Naive thymus-derived CD4-positive, alpha-beta T cell (primary cell): ENCODE measurements around the gene DNAJB13. TPM values are rescaled to one million over a fixed set of nuclear protein-coding genes. Genes with fewer than 3 reads are reported as not detected.
"Not testable (repeated sequence)": the region's sequence is repeated elsewhere in the genome, so short reads cannot be mapped to it uniquely, and the experiment has no call there.

ENCODE experiments used
- ATAC-seq: fragments of 150-1000 bp; cut with Tn5 transposase; 2 replicates; pipeline ENCODE4 v1.10.0; 2021; ENCODE audit warnings: mild to moderate bottlenecking, moderate library complexity
- CTCF ChIA-PET: fragments of 350-600 bp; sonication (Branson Sonifier 250); formaldehyde crosslinking; loops from one replicate; lab custom pipeline; 2021; ENCODE audit warnings: antibody characterized with exemption; lab: Charles Lee
- POLR2A ChIA-PET: fragments of 350-600 bp; sonication (Branson Sonifier 250); formaldehyde crosslinking; loops from one replicate; lab custom pipeline; 2021; ENCODE audit warnings: antibody characterized with exemption, inconsistent platforms; lab: Charles Lee
- DNase-seq, 9 donors: peaks; one replicate each; pipeline versions ENCODE4 v3.0.0 to v3.0.0-alpha.2; 2020 to 2022; ENCODE audit warnings: mixed read lengths in 1 of 9
- H3K27ac ChIP-seq: one replicate; pipeline ENCODE4 v1.7.0; 2013; ENCODE audit warnings: mild to moderate bottlenecking, low read depth, low read length, moderate library complexity
- H3K27me3 ChIP-seq, 2 donors: one replicate each; pipeline ENCODE4 v1.7.0; 2013; ENCODE audit warnings: low read length in 2 of 2, mild to moderate bottlenecking in 2 of 2, moderate library complexity in 2 of 2; ENCODE audit not compliant: control insufficient read depth in 2 of 2, insufficient read depth in 2 of 2
- H3K36me3 ChIP-seq, 3 experiments: 1 replicate in 2 of 3; 2 replicates in 1 of 3; pipeline ENCODE4 v1.7.0; 2013; ENCODE audit warnings: low read length in 3 of 3, mild to moderate bottlenecking in 3 of 3, moderate library complexity in 1 of 3; ENCODE audit not compliant: insufficient read depth in 3 of 3, control insufficient read depth in 2 of 3
- H3K4me1 ChIP-seq, 2 donors: one replicate each; pipeline ENCODE4 v1.7.0; 2013; ENCODE audit warnings: low read length in 2 of 2, mild to moderate bottlenecking in 2 of 2, moderate library complexity in 1 of 2; ENCODE audit not compliant: control insufficient read depth in 2 of 2, insufficient read depth in 2 of 2
- H3K4me3 ChIP-seq: 2 replicates; pipeline ENCODE4 v1.7.0; 2013; ENCODE audit warnings: mild to moderate bottlenecking, low read length
- H3K9me3 ChIP-seq, 3 experiments: 1 replicate in 2 of 3; 2 replicates in 1 of 3; pipeline ENCODE4 v1.7.0; 2013; ENCODE audit warnings: low read length in 3 of 3; ENCODE audit not compliant: control insufficient read depth in 2 of 3
- H3K27ac Mint-ChIP-seq, 9 donors: one replicate each; pipeline ENCODE4 v1.8.0; 2020 to 2022; ENCODE audit warnings: mixed read lengths in 9 of 9, mild to moderate bottlenecking in 8 of 9, moderate library complexity in 5 of 9, inconsistent platforms in 2 of 9
- H3K27me3 Mint-ChIP-seq, 5 donors: one replicate each; pipeline ENCODE4 v1.8.0; 2021 to 2022; ENCODE audit warnings: mixed read lengths in 5 of 5, mild to moderate bottlenecking in 1 of 5
- H3K36me3 Mint-ChIP-seq, 5 donors: one replicate each; pipeline ENCODE4 v1.8.0; 2020 to 2022; ENCODE audit warnings: mixed read lengths in 5 of 5, mild to moderate bottlenecking in 3 of 5, inconsistent platforms in 1 of 5
- H3K4me1 Mint-ChIP-seq, 7 donors: one replicate each; pipeline ENCODE4 v1.8.0; 2020 to 2022; ENCODE audit warnings: mixed read lengths in 7 of 7, mild to moderate bottlenecking in 3 of 7, inconsistent platforms in 1 of 7
- H3K4me3 Mint-ChIP-seq, 10 donors: one replicate each; pipeline ENCODE4 v1.8.0; 2020 to 2022; ENCODE audit warnings: mild to moderate bottlenecking in 10 of 10, mixed read lengths in 10 of 10, moderate library complexity in 6 of 10, inconsistent platforms in 2 of 10
- H3K9me3 Mint-ChIP-seq, 11 donors: one replicate each; pipeline ENCODE4 v1.8.0; 2020 to 2022; ENCODE audit warnings: mixed read lengths in 11 of 11, mild to moderate bottlenecking in 4 of 11, inconsistent platforms in 1 of 11, moderate library complexity in 1 of 11
- intact Hi-C, 2 donors: fragments of 100-400 bp; cut with micrococcal nuclease; formaldehyde crosslinking; loops; one replicate each; pipeline ENCODE4 v1.15.1; 2023
- polyA plus RNA-seq, 2 donors: library from polyadenylated mRNA; unstranded; fragments of 300-500 nt; fragmentation: Illumina TruSeq; gene quantifications; one replicate each; pipeline ENCODE4 v1.2.3, GENCODE V29; 2021
- total RNA-seq, 6 experiments: library from RNA in 5 of 6; stranded (reverse) in 5 of 6; gene quantifications; 1 replicate in 5 of 6; 2 replicates in 1 of 6; pipeline ENCODE4 v1.2.3 and lab custom pipeline; 2021 to 2026

DNAJB13 gene
- total and polyA plus RNA-seq, 7 experiments from 2014 or later, result 0.19 to 0.73 (median 0.44) TPM; not detected in 1

- peaks cover 35 to 59% (median 50%) of the 10 kb centered on the region in 7 donors for H3K4me1 Mint-ChIP-seq
- H3K27ac ChIP-seq, result peak within 1 kb of the TSS; percentile 96
- H3K36me3 Mint-ChIP-seq, result peaks cover 15 to 48% (median 36%) of the 10 kb centered on the region in 5 donors
- H3K4me3 ChIP-seq, result peak within 1 kb of the TSS; percentile 93
- no peaks in the 10 kb centered on the region for H3K9me3 ChIP-seq
- POLR2A ChIA-PET, result interaction anchor here (0.6 to 31.1 kb wide), 11 partner anchors 7 to 202 kb away, joined by 3 to 1403 read pairs (median 3); partner anchors contain the start of genes C2CD3, PPME1, UCP2 and UCP3
- peaks cover 15 to 40% (median 19%) of the 10 kb centered on the region in 3 experiments for H3K36me3 ChIP-seq
- CTCF ChIA-PET, result interaction anchor here (1.2 to 4.2 kb wide), 4 partner anchors 9 to 23 kb away, joined by 3 to 24 read pairs (median 20); no protein-coding TSS in a partner anchor
- peak in 7 of 9 donors; percentile 74 to 89 (median 80) for DNase-seq
- no peaks in the 10 kb centered on the region for H3K27me3 Mint-ChIP-seq
- intact Hi-C loops, result loop anchor here (1.0 to 10.0 kb wide), 7 partner anchors 8 to 610 kb away; partner anchors contain the start of genes LIPT2 (in 2 of the 2), PGM2L1 (in 1 of the 2) and POLD3 (in 1 of the 2)
- peak; percentile 76 for ATAC-seq
- H3K9me3 Mint-ChIP-seq, result peaks cover 0 to 2% (median 0%) of the 10 kb centered on the region in 11 donors
- peak within 1 kb of the TSS; percentile 98 to 100 (median 99) for H3K27ac Mint-ChIP-seq
- H3K4me3 Mint-ChIP-seq, result peak within 1 kb of the TSS; percentile 93 to 100 (median 99)
- peaks cover 32 to 37% of the 10 kb centered on the region in 2 donors for H3K4me1 ChIP-seq
- H3K27me3 ChIP-seq, result no peaks in the 10 kb centered on the region
These were observed 31.8 kb downstream of the DNAJB13 start, which contains the start of gene UCP2 for GRCh38 chr11:73982595-73982989. Gene UCP2, minus strand, starts transcription at chr11:73982843. Its CDS starts 4,465 bp downstream, at chr11:73978378.

GRCh38 chr11:73982990-73983740, 32.3 kb downstream of the DNAJB13 start:
- peaks cover 9 to 35% (median 14%) of the 10 kb centered on the region in 3 experiments for H3K36me3 ChIP-seq
- peaks cover 29 to 55% (median 44%) of the 10 kb centered on the region in 7 donors for H3K4me1 Mint-ChIP-seq
- no peaks in the 10 kb centered on the region for H3K27me3 ChIP-seq
- intact Hi-C loops, result loop anchor here (1.0 to 10.0 kb wide), 10 partner anchors 9 to 609 kb away; partner anchors contain the start of genes LIPT2 (in 2 of the 2), C2CD3 (in 1 of the 2), PGM2L1 (in 1 of the 2) and POLD3 (in 1 of the 2)
- DNase-seq, result peak; percentile 83 to 94 (median 92)
- H3K4me1 ChIP-seq, result peaks cover 26 to 31% of the 10 kb centered on the region in 2 donors
- peak overlapping the region; percentile 93 for H3K4me3 ChIP-seq
- H3K27ac Mint-ChIP-seq, result peak overlapping the region; percentile 98 to 100 (median 99)
- H3K27ac ChIP-seq, result peak overlapping the region; percentile 96
- peak; percentile 86 for ATAC-seq
- no peaks in the 10 kb centered on the region for H3K27me3 Mint-ChIP-seq
- POLR2A ChIA-PET, result interaction anchor here (0.6 to 31.1 kb wide), 7 partner anchors 8 to 203 kb away, joined by 3 to 1403 read pairs (median 3); partner anchors contain the start of genes C2CD3, PPME1, UCP2 and UCP3
- peak overlapping the region; percentile 93 to 100 (median 99) for H3K4me3 Mint-ChIP-seq
- peaks cover 15 to 44% (median 34%) of the 10 kb centered on the region in 5 donors for H3K36me3 Mint-ChIP-seq
- H3K9me3 ChIP-seq, result no peaks in the 10 kb centered on the region
- H3K9me3 Mint-ChIP-seq, result peaks cover 0 to 2% (median 0%) of the 10 kb centered on the region in 11 donors
- CTCF ChIA-PET, result interaction anchor here (0.7 to 4.2 kb wide), 6 partner anchors 9 to 22 kb away, joined by 3 to 24 read pairs (median 10); no protein-coding TSS in a partner anchor

GRCh38 chr11:73983741-73984538, 33.1 kb downstream of the DNAJB13 start:
- Mint-ChIP-seq H3K9me3 (peaks cover 0 to 2% (median 0%) of the 10 kb centered on the region in 11 donors), H3K36me3 (peaks cover 15 to 37% (median 28%) of the 10 kb centered on the region in 5 donors), H3K4me1 (peaks cover 21 to 47% (median 36%) of the 10 kb centered on the region in 7 donors), H3K27ac (peak overlapping the region; percentile 98 to 100 (median 99)), H3K4me3 (peak overlapping the region; percentile 93 to 100 (median 99)), H3K27me3 (no peaks in the 10 kb centered on the region)
- DNase-seq, result peak in 1 of 9 donors; percentile 43
- Histone ChIP-seq H3K27ac (peak overlapping the region; percentile 96), H3K4me1 (peaks cover 18 to 23% of the 10 kb centered on the region in 2 donors), H3K27me3 (no peaks in the 10 kb centered on the region), H3K36me3 (peaks cover 1 to 27% (median 6%) of the 10 kb centered on the region in 3 experiments), H3K9me3 (no peaks in the 10 kb centered on the region), H3K4me3 (peak overlapping the region; percentile 93)
- intact Hi-C loops, result loop anchor here (1.0 to 10.0 kb wide), 8 partner anchors 11 to 608 kb away; partner anchors contain the start of genes LIPT2 (in 2 of the 2), C2CD3 (in 1 of the 2), POLD3 (in 1 of the 2) and PPME1 (in 1 of the 2)
- ChIA-PET CTCF (interaction anchor here (0.6 to 1.3 kb wide), 5 partner anchors 11 to 53 kb away, joined by 3 to 9 read pairs (median 3); no protein-coding TSS in a partner anchor), POLR2A (interaction anchor here (11.9 to 31.1 kb wide), 3 partner anchors 7 to 29 kb away, joined by 237 to 1403 read pairs (median 1403); partner anchors contain the start of genes UCP2 and UCP3)
- ATAC-seq, result no peak

DNA sequence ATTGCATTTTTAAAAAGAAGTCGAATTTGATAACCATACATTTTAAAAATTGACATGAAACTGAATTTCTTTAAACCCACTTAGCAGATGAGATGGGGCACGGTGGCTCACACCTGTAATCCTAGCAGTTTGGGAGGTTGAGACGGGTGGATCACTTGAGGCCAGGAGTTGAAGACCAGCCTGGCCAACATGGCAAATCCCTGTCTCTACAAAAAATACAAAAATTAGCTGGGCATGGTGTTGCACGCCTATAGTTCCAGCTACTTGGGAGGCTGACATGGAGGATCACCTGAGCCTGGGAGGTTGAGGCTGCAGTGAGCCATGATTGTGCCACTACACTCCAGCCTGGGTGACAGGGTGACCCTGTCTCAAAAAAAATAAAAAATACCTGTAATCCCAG, 34.8 kb downstream of the DNAJB13 start:
- not testable (repeated sequence) for H3K9me3 ChIP-seq, ATAC-seq, H3K27ac ChIP-seq, H3K27me3 ChIP-seq, H3K27me3 Mint-ChIP-seq, H3K4me3 Mint-ChIP-seq, DNase-seq, H3K9me3 Mint-ChIP-seq, H3K4me1 ChIP-seq, H3K4me3 ChIP-seq
- intact Hi-C loops, result loop anchor here in 1 of 2 donors (10.0 kb wide), 1 partner anchor 509 kb away; the partner anchor contains the start of gene LIPT2
- peaks cover 0 to 19% (median 2%) of the 10 kb centered on the region in 3 experiments for H3K36me3 ChIP-seq
- H3K4me1 Mint-ChIP-seq, result peaks cover 19 to 36% (median 27%) of the 10 kb centered on the region in 7 donors
- H3K27ac Mint-ChIP-seq, result peak overlapping the region in 4 of 9 donors; percentile 28 to 100 (median 68)
- peaks cover 12 to 21% (median 14%) of the 10 kb centered on the region in 5 donors for H3K36me3 Mint-ChIP-seq
- POLR2A ChIA-PET, result interaction anchor here (11.9 to 31.1 kb wide), 3 partner anchors 5 to 28 kb away, joined by 237 to 1403 read pairs (median 1403); partner anchors contain the start of genes UCP2 and UCP3
- CTCF ChIA-PET, result interaction anchor here (1.6 kb wide), 1 partner anchor 9 kb away, joined by 9 read pairs; no protein-coding TSS in a partner anchor

DNA sequence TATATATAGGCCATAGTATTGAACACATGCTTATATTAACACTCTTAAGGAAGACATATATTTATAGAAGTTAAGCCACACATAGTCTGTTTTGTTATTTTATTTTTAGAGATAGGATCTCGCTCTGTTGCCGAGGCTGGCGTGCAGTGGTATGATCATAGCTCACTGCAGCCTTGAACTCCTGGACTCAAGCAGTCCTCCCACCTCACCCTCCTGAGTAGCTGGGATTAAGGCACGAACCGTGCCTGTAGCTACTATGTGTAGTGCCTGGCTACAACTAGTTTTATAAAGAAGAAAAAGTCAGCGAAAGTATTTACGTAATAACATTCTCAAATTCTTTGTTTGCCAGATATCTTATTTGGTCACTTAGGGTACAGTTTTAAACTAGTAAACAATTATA, 37.4 kb downstream of the DNAJB13 start:
- POLR2A ChIA-PET, result interaction anchor here (0.7 to 31.1 kb wide), 3 partner anchors 3 to 236 kb away, joined by 3 to 1403 read pairs (median 1403); partner anchors contain the start of gene UCP2

More for the DNA sequence above, 37.4 kb downstream of the DNAJB13 start:
- Mint-ChIP-seq H3K4me1 (peaks cover 16 to 57% (median 43%) of the 10 kb centered on the region in 7 donors), H3K27me3 (no peaks in the 10 kb centered on the region), H3K9me3 (no peaks in the 10 kb centered on the region), H3K27ac (peak overlapping the region in 2 of 9 donors; percentile 10 to 64), H3K4me3 (no peak overlapping the region), H3K36me3 (peaks cover 0 to 2% (median 0%) of the 10 kb centered on the region in 5 donors)
- Histone ChIP-seq H3K4me1 (peaks cover 8 to 17% of the 10 kb centered on the region in 2 donors), H3K27me3 (no peaks in the 10 kb centered on the region), H3K4me3 (no peak overlapping the region), H3K36me3 (no peaks in the 10 kb centered on the region), H3K27ac (no peak overlapping the region), H3K9me3 (no peaks in the 10 kb centered on the region)
- ATAC-seq (no peak), DNase-seq (no peak)
- intact Hi-C loops, result loop anchor here in 1 of 2 donors (10.0 kb wide), 1 partner anchor 507 kb away; the partner anchor contains the start of gene LIPT2
- CTCF ChIA-PET, result interaction anchor here (0.6 to 0.7 kb wide), 2 partner anchors 22 to 28 kb away, joined by 3 to 9 read pairs; no protein-coding TSS in a partner anchor
